Adrenal gland (tissue), 12 donors: Measurements from ENCODE around the gene RABAC1. TPM values are rescaled to one million over a fixed set of nuclear protein-coding genes. Genes with fewer than 3 reads are reported as not detected.

ENCODE experiments used
- DNase-seq, 7 donors: peaks; one replicate each; pipeline ENCODE4 v3.0.0-alpha.2; 2019 to 2020
- H3K27ac ChIP-seq, 5 donors: fragments of 200-600 bp; sonication (generic) in 4 of 5; 1 replicate in 3 of 5; 2 replicates in 2 of 5; pipeline versions ENCODE4 v1.5.1 to v1.8.0; 2016 to 2020; ENCODE audit warnings: mild to moderate bottlenecking in 1 of 5
- H3K27me3 ChIP-seq: fragments of 200-600 bp; 2 replicates; pipeline ENCODE4 v1.8.0; 2021
- H3K36me3 ChIP-seq, 2 donors: fragments of 200-600 bp; replicated peaks in 1 of 2; 1 replicate in 1 of 2; 2 replicates in 1 of 2; pipeline versions ENCODE4 v1.5.1 to v1.8.0; 2018 to 2022
- H3K4me1 ChIP-seq, 2 donors: fragments of 200-600 bp; replicated peaks in 1 of 2; 1 replicate in 1 of 2; 2 replicates in 1 of 2; pipeline versions ENCODE4 v1.5.1 to v1.8.0; 2018 to 2021
- H3K4me3 ChIP-seq, 4 donors: fragments of 200-600 bp; sonication (generic) in 3 of 4; one replicate each; pipeline ENCODE4 v1.5.1; 2016 to 2018
- H3K9me3 ChIP-seq, 3 donors: fragments of 200-600 bp; sonication (generic) in 1 of 3; replicated peaks in 1 of 3; 1 replicate in 2 of 3; 2 replicates in 1 of 3; pipeline versions ENCODE4 v1.5.1 to v1.8.0; 2016 to 2021
- CTCF ChIP-seq, 6 experiments: fragments of 450-650 bp in 4 of 6; fragments of 200-600 bp in 2 of 6; sonication (generic) in 1 of 6; IDR thresholded peaks; 1 replicate in 5 of 6; 2 replicates in 1 of 6; pipeline versions ENCODE4 v1.5.1 to v1.8.0; 2016 to 2021; ENCODE audit warnings: antibody characterized with exemption in 6 of 6, mild to moderate bottlenecking in 2 of 6, moderate library complexity in 1 of 6
- POLR2A ChIP-seq, 2 donors: fragments of 450-650 bp; IDR thresholded peaks; one replicate each; pipeline ENCODE4 v1.6.1; 2017; ENCODE audit warnings: antibody characterized with exemption in 2 of 2, mild to moderate bottlenecking in 2 of 2, moderate library complexity in 1 of 2
- WGBS, 4 donors: extraction: QIAGEN DNeasy Blood & Tissue Kit in 2 of 4; methylation state at CpG; one replicate each; pipeline versions ENCODE4 v1.1.5 to v1.1.7; 2013 to 2017; 5-methylcytosine and 5-hydroxymethylcytosine counted together
- intact Hi-C, 2 donors: fragments of 100-400 bp; cut with DNase I; formaldehyde crosslinking; loops; one replicate each; pipeline versions ENCODE4 v1.14.1 to v1.15.0; 2022 to 2023
- polyA plus RNA-seq, 3 donors: library from polyadenylated mRNA; stranded (reverse); fragments of 200-250 nt in 2 of 3; fragments of 350-450 nt in 1 of 3; fragmentation: Illumina TruSeq in 1 of 3; extraction: RNeasy Lipid Tissue Mini Kit (QIAGEN cat#74804) in 1 of 3; gene quantifications; one replicate each; pipeline ENCODE4 v1.2.3, GENCODE V29; 2013 to 2014
- total RNA-seq, 9 donors: library from RNA; depleted of rRNA in 4 of 9; stranded (reverse); fragments of >200 nt in 4 of 9; fragments of 120-200 nt in 1 of 9; fragmentation: NEBNext Ultra II Directional in 1 of 9; extraction: Animal tissue kit (Norgen Biotek cat#: 25700) in 1 of 9; gene quantifications; one replicate each; pipeline versions ENCODE4 v1.1.0 to v1.2.4, GENCODE V29; 2013 to 2023
- donor health status: healthy with polysubstance abuse.
- donor health status: Bipolar disorder and iron deficiency.
- donor health status: DM: yes; HTN: yes; CAD: no.
- donor health status: DM: no; HTN: no; CAD: no.
- donor health status: DM: no; HTN: no; CAD: no.
- donor health status: DM: yes; HTN: yes; CAD: no.

RABAC1 gene
- total and polyA plus RNA-seq, 12 donors, result 17.9 to 397 (median 178) TPM

DNA sequence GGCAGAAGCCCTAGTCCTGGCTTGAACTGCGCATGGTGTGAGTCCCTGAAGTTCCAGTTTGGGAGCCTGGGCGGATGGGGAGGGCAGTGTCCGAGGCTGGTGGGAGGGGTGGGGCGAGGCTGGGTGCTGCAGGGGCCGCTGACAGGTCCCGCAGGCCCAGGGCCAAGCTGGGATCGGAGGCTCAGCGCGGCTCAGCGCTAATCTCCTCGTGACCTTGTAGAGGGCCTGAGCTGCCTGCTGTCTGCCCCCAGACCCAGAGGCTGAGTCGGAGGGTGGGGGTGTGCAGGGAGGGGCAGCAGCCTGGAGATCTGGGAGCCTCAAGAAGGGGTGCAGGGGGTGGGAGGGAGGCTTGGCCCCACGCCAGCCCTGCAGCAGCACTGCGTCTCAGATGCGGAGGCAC, 31.9 kb upstream of the RABAC1 start:
- Histone ChIP-seq H3K4me3 (no peak overlapping the region), H3K36me3 (no peaks in the 10 kb centered on the region), H3K9me3 (no peaks in the 10 kb centered on the region), H3K4me1 (peaks cover 0 to 7% of the 10 kb centered on the region in 2 donors), H3K27ac (no peak overlapping the region), H3K27me3 (peaks cover 32% of the 10 kb centered on the region)
- TF ChIP-seq POLR2A (IDR thresholded peaks at IDR 0.05) (no peak), CTCF (IDR thresholded peaks at IDR 0.05) (no peak)
- 17 to 60% (median 32%) methylated on average over 8 to 15 of the region's 15 CpGs for WGBS, 4 donors
- intact Hi-C loops, result no loop called here
- DNase-seq, result no peak

DNA sequence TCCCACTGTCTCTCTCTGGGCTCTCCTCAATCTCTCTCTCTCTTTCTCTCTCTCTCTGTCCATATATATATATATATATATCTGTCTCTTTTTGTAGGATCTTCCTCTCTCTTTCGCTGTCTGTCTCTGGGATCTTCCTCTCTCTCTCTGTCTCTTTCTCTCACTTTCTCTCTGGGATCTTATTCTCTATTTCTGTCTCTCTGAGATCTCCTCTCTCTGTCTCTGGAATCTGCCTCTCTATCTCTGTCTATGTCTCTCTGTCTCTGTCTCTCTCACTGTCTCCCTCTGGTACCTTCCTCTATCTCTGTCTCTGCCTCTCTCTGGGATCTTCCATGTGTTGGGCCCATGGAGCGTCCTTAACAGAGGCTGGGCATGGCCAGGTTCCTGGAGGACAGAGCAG, 31.5 kb upstream of the RABAC1 start:
- H3K4me1 ChIP-seq, result peaks cover 0 to 7% of the 10 kb centered on the region in 2 donors
- no peak for DNase-seq
- TF ChIP-seq POLR2A (IDR thresholded peaks at IDR 0.05), result no peak
- TF ChIP-seq CTCF (IDR thresholded peaks at IDR 0.05), result no peak
- 70 to 80% (median 74%) methylated on average over 2 of the region's 2 CpGs for WGBS, 4 donors
- peaks cover 28% of the 10 kb centered on the region for H3K27me3 ChIP-seq
- intact Hi-C loops, result no loop called here
- H3K4me3 ChIP-seq, result no peak overlapping the region
- H3K9me3 ChIP-seq, result no peaks in the 10 kb centered on the region
- H3K27ac ChIP-seq, result no peak overlapping the region
- H3K36me3 ChIP-seq, result no peaks in the 10 kb centered on the region

- intact Hi-C loops, result no loop called here
- no peaks in the 10 kb centered on the region for H3K9me3 ChIP-seq
- WGBS, 4 donors, result 80 to 89% (median 84%) methylated on average over 4 of the region's 4 CpGs
- H3K36me3 ChIP-seq, result no peaks in the 10 kb centered on the region
- DNase-seq, result no peak
- H3K27me3 ChIP-seq, result peaks cover 26% of the 10 kb centered on the region
- H3K4me1 ChIP-seq, result peaks cover 0 to 7% of the 10 kb centered on the region in 2 donors
- no peak overlapping the region for H3K4me3 ChIP-seq
- H3K27ac ChIP-seq, result no peak overlapping the region
- no peak for TF ChIP-seq CTCF (IDR thresholded peaks at IDR 0.05)
- no peak for TF ChIP-seq POLR2A (IDR thresholded peaks at IDR 0.05)
These were observed 30.9 kb upstream of the RABAC1 start for GRCh38 chr19:41990028-41990427.

GRCh38 chr19:41988947-41989346, 29.8 kb upstream of the RABAC1 start:
- H3K9me3 ChIP-seq, result no peaks in the 10 kb centered on the region
- no peak overlapping the region for H3K27ac ChIP-seq
- no peak for TF ChIP-seq CTCF (IDR thresholded peaks at IDR 0.05)
- TF ChIP-seq POLR2A (IDR thresholded peaks at IDR 0.05), result no peak
- WGBS, 4 donors, result 82 to 88% (median 85%) methylated on average over 9 of the region's 9 CpGs
- H3K4me1 ChIP-seq, result peaks cover 0 to 4% of the 10 kb centered on the region in 2 donors
- intact Hi-C loops, result no loop called here
- peaks cover 18% of the 10 kb centered on the region for H3K27me3 ChIP-seq
- no peak for DNase-seq
- no peaks in the 10 kb centered on the region for H3K36me3 ChIP-seq
- no peak overlapping the region for H3K4me3 ChIP-seq
